Colonic mucosa (tissue), 4 donors: ENCODE data around the gene ANO7. TPM values are rescaled to one million over a fixed set of nuclear protein-coding genes. Genes with fewer than 3 reads are reported as not detected.

ENCODE experiments used
- DNase-seq: peaks from one replicate; pipeline ENCODE4 v3.0.0-alpha.2; 2020
- H3K27ac ChIP-seq: fragments of 200-600 bp; one replicate; pipeline ENCODE4 v1.8.0; 2021
- H3K27me3 ChIP-seq: fragments of 200-600 bp; one replicate; pipeline ENCODE4 v1.8.0; 2021
- H3K36me3 ChIP-seq: fragments of 200-600 bp; one replicate; pipeline ENCODE4 v1.8.0; 2021
- H3K4me1 ChIP-seq: fragments of 200-600 bp; one replicate; pipeline ENCODE4 v1.8.0; 2021; ENCODE audit warnings: mild to moderate bottlenecking
- H3K4me3 ChIP-seq: fragments of 200-600 bp; one replicate; pipeline ENCODE4 v1.8.0; 2021
- H3K9ac ChIP-seq, 2 donors: one replicate each; pipeline ENCODE4 v1.7.0; 2013; ENCODE audit warnings: control low read depth in 2 of 2, low read depth in 2 of 2, low read length in 2 of 2
- H3K9me3 ChIP-seq: fragments of 200-600 bp; one replicate; pipeline ENCODE4 v1.8.0; 2021
- CTCF ChIP-seq: fragments of 200-600 bp; IDR thresholded peaks from one replicate; pipeline ENCODE4 v1.8.0; 2022; ENCODE audit warnings: antibody characterized with exemption, mild to moderate bottlenecking
- intact Hi-C: fragments of 100-400 bp; cut with DNase I; formaldehyde crosslinking; loops from one replicate; pipeline ENCODE4 v1.14.1; 2022
- total RNA-seq, 2 donors: library from RNA; stranded (reverse); fragmentation: NEBNext Ultra II Directional in 1 of 2; extraction: Animal tissue kit (Norgen Biotek cat#: 25700) in 1 of 2; gene quantifications; one replicate each; pipeline ENCODE4 v1.2.1, GENCODE V29; 2021
- donor health status: healthy.
- donor health status: DM: no; HTN: no; CAD: no.
- donor health status: DM: no; HTN: no; CAD: no.

Gene ANO7
- total RNA-seq, 2 donors from 2014 or later = 41.4 to 55.0 TPM

GRCh38 chr2:241252778-241253475, 64.5 kb downstream of the ANO7 start:
- intact Hi-C loops = no loop called here
- TF ChIP-seq CTCF = no peak
- no peaks in the 10 kb centered on the region for H3K9me3 ChIP-seq
- no peaks in the 10 kb centered on the region for H3K27me3 ChIP-seq
- H3K9ac ChIP-seq = no peak overlapping the region
- H3K4me3 ChIP-seq = no peak overlapping the region
- DNase-seq = no peak
- H3K27ac ChIP-seq = no peak overlapping the region
- no peaks in the 10 kb centered on the region for H3K4me1 ChIP-seq
- H3K36me3 ChIP-seq = peaks cover 61% of the 10 kb centered on the region

GRCh38 chr2:241254904-241255351, 66.5 kb downstream of the ANO7 start:
- H3K27ac ChIP-seq = no peak overlapping the region
- intact Hi-C loops = no loop called here
- no peak for DNase-seq

GRCh38 chr2:241255542-241256167, 67.2 kb downstream of the ANO7 start:
- intact Hi-C loops = no loop called here
- no peak overlapping the region for H3K27ac ChIP-seq
- no peak for DNase-seq
- H3K9ac ChIP-seq = no peak overlapping the region
- H3K36me3 ChIP-seq = peaks cover 41% of the 10 kb centered on the region
- TF ChIP-seq CTCF = no peak
- H3K4me3 ChIP-seq = no peak overlapping the region
- H3K4me1 ChIP-seq = no peaks in the 10 kb centered on the region
- no peaks in the 10 kb centered on the region for H3K27me3 ChIP-seq
- H3K9me3 ChIP-seq = no peaks in the 10 kb centered on the region

More at GRCh38 chr2:241254904-241255351, 66.5 kb downstream of the ANO7 start:
- Histone ChIP-seq H3K36me3 (peaks cover 47% of the 10 kb centered on the region), H3K9me3 (no peaks in the 10 kb centered on the region), H3K4me3 (no peak overlapping the region), H3K4me1 (no peaks in the 10 kb centered on the region), H3K27me3 (no peaks in the 10 kb centered on the region), H3K9ac (no peak overlapping the region)
- TF ChIP-seq CTCF = no peak

GRCh38 chr2:241256168-241256545, 67.7 kb downstream of the ANO7 start:
- intact Hi-C loops = no loop called here
- Histone ChIP-seq H3K9ac (no peak overlapping the region), H3K27me3 (no peaks in the 10 kb centered on the region), H3K9me3 (no peaks in the 10 kb centered on the region), H3K36me3 (peaks cover 41% of the 10 kb centered on the region), H3K4me1 (no peaks in the 10 kb centered on the region), H3K4me3 (no peak overlapping the region), H3K27ac (no peak overlapping the region)
- no peak for DNase-seq
- TF ChIP-seq CTCF = no peak

- H3K4me1 ChIP-seq = no peaks in the 10 kb centered on the region
- no peak overlapping the region for H3K4me3 ChIP-seq
- H3K27me3 ChIP-seq = no peaks in the 10 kb centered on the region
- peaks cover 34% of the 10 kb centered on the region for H3K36me3 ChIP-seq
- no peak overlapping the region for H3K9ac ChIP-seq
- intact Hi-C loops = no loop called here
- no peak overlapping the region for H3K27ac ChIP-seq
- no peak for TF ChIP-seq CTCF
- no peak for DNase-seq
- H3K9me3 ChIP-seq = no peaks in the 10 kb centered on the region
These were observed 69.0 kb downstream of the ANO7 start for GRCh38 chr2:241257419-241258032.
